ENCODE results near the gene CD44.

The CD44 gene

DNA sequence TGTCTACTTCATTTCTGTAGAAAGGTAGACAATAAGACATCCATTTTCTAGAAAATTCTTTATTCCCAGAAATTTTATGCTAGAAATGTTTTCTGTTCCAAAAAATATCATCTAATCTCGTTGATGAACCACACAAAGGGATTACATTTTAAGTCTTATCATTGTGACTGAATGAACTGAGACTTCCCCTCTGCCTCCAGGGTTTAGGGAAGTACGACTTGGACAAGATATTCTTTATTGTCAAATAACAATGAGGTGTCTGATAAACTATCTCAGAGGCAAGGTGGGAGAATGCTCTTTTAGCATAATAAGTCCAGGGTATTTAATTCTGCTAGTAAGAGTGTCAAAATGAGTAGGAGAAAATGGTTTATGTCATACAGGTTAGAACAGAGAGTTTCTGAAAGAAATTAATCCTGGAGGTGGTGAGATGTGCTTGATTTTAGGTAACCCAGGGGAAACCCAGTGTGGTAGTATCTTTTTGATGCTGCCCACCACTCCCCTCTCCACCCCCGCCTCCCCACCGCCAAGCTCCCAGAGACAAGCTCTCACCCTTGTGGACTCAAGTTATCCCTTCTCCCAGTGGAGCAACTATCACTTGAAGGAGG is 100.6 kb downstream of the CD44 start:
- no peak for DNase-seq

DNA sequence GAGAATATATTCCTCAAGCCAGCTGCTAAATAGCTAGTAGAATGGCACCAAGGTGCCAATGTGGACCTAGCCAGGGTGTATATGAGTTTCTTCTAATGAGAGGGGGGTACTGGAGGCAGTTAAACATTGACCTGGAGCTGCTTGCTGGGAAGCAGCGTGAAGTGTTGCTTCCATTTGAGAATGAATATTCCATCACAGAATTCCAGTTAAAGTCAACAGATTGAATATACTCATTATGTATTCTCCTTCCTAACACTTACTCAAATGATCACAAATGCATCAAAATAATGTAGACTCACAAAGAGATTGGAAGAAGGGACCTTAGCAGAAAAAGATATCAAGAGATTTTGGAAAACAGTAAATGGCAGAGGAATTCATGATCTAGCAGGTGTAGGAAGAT is 102.1 kb downstream of the CD44 start:
- no peak for DNase-seq

DNA sequence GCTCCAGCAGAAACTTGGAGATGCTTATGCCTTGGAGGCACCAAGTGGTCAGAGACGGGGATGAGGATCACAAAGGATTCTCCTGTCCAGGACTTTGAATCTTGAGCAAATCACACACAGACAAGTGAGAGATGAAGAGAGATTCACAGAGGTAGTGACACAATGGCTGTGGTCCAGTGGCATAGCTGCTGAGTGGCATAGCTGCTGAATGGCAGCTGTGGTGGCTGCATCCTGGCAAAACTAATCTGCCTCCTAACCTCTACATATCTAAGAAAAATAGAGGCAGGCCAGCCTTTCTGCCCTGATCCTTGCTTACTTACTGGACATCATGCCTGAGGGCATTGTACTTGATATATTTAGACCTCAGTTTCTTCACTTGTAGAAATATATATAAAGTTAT is 102.6 kb downstream of the CD44 start:
- DNase-seq = no peak

DNA sequence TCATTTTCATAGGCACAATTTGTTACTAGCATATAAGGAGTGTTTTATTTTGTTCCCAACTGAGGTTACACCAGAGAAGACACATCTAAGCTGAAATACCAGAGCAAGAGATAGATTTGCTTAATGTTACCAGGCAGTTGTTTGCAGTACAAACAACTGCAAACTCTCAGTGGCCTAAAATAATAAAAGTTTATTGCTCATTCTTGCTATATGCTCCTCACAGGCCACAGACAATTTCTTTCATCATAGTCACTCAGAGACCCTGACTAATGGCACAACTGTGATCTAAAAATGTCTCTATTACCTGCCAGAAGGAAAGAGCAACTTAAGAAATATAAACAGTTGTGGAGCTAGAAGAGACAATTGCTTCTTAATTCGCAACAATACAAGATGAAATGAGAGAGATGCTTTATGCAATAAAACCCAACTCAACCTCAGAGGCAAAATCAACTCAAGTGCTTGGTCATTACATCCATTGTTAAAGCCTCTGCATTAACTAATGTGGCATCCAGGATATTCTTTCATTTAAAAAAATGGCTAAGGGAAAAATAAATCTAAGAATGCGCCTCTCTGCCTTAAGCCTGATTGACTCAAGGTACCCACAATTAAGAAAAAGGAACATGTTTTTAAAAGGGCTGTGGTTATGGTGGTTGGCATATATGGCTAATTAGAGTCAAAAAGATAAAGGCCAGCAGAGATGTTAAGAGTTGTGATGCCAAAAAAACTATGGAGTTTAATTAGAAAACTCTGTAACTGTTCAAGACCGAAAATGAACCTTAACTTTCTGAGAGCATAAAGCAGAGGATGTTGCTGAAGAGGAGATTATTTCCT is 103.7 kb downstream of the CD44 start:
- DNase-seq = peak in 1 of 3 experiments; percentile 16

DNA sequence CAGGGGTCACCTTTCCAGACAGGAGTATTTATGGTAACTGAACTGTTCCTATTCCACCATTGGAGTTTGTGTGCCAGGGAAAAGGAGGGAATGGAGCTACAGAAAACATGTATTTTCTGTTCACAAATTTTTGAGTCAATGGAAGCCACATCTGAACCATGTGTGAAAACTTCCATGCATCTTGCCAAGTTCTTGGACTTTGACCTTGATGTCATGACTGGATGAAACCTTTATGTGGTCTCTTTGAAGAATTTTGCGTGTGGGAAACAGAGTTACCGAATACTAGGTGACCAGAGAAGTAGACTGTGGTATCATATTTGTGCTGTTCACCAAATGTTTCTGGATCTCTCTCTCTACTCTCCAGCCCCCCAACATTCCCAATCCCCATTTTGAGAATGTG is 104.8 kb downstream of the CD44 start:
- no peak for DNase-seq

DNA sequence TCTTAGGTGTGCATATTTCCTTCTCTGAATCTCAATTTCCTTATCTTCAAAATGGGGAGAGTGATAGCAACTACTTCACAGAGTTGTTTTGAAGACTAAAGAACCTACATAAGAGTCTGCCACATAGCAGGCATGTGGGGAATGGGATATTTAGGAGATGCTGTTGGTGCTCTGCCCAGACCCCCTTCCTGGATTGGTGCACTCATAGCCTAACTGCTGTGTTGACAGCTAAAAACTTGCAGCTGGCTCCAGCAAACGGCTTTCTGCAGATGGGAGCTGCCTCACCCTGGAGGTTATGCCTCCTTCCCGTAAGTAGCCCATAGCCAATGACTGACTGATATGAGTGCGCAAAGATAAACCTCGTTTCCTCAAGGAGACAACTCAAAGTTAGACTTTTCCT is 106.1 kb downstream of the CD44 start:
- DNase-seq = no peak

DNA sequence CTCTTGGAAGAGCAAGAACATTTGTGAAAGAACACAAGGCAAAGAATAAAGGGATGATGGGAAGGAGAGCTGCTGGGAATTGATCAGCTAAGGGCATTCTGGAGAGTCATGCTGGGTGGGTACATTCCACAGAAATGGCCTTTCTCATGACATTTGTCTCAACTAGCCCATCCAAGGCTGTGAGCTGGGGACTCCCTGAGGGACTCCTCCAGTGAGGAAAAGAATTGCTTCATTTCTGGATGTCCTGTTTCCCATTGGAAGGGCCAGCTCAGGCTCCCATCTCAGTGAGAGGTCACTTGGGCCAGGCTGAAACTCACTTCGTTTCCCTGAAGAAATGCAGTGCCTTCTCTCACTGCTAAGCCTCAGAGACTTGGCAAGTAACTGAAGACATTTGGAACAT is 106.8 kb downstream of the CD44 start:
- no peak for DNase-seq

DNA sequence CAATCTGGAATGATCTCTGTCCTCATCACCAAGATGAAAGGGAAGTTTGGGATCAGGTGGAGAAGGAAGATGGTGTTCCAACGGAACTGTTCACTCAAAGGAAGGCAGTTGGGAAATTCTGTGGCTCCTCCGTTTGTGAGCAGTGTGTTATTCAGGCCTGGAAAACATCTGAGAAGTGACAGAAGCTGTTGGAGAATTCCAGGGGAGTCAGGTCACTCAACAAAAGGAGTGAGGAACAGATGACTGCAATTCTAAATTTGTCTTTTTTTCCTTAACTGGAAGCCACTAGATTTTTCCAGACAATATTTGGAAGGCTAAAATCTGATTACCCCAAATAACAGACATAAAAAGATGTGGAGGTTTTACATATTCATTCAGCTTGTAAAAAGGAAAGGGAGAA is 107.8 kb downstream of the CD44 start:
- DNase-seq = no peak

DNA sequence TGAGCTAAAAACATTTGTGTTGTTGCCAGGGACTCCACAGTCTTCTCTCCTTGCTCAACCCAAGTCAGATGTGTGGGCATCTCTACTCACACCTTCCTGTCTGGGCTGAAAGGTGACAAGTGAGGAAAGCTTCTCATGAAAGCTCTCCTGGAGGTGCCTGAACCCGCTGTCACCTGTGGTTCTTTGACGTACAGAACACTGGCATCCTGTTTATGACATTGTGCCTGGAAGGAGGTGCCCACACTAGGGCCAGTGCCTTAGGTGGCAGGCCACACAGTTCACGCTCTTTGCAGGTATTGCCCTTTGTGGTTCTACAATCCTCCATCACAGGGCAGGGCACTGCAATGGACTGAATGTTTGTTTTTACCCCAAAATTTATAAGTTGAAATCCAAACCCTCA is 108.5 kb downstream of the CD44 start:
- no peak for DNase-seq

DNA sequence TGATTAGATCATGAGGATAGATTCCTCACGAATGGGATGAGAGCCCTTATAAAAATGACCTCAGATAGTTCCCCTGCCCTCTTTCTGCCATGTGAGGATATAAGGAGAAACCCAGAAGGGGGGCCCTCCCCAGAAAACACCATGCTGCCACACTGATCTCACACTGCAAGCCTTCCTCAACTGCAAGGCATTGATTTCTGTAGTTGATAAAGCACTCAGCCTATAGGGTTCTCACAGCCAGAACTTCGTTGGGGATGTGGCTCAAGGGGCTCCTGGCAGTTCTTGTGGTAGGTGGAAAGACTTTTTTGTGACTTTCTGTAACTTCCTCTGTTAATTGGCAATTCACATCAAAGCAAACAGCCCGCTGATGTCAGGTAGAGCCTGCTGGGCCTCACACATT is 108.9 kb downstream of the CD44 start:
- no peak for DNase-seq

DNA sequence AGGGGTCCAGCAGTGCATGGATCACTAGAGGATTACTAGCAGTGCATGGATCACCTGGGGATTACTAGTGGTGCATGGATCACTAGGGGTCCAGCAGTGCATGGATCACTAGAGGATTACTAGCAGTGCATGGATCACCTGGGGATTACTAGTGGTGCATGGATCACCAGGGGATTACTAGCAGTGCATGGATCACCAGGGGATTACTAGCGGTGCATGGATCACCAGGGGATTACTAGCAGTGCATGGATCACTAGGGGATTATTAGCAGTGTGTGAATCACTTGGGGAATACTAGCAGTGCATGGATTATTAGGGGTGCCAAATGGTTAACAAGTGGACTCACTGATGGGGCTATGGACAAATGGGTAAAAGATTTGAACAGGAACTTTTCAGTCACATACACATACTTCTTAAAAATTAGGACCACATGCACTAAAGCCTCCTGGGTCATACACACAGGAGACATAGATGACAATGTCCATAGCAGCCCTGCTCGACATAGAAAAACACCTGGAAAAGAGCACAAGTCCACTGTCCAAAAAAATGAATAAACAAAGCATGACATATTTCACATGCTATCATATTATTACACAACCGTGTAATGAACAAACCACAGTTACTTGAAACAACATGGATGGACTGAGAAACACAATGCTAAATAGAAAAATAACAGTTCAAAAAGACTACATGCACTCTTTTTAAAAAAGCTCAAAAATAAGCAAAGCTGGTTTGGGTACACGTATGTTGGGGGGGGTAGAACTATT is 109.8 kb downstream of the CD44 start:
- DNase-seq = no peak

DNA sequence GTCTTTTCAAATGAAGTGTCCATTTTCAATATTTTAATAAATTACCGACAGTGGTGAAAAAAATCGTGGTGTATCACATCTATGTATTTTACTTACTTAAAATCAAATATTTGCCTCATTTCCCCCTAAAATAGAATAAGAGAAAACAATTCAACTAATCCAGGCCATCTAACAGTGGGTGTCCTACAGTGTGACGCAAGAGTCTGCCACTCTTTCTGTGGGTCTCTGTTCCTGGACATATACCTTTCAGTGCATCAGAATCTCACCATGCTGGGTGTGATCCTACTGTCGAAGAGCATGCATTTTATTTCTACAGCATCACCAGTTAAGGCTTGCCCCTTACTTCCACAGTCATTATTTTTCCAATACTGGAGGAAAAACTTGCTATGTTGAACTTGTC is 111.2 kb downstream of the CD44 start:
- DNase-seq = no peak

DNA sequence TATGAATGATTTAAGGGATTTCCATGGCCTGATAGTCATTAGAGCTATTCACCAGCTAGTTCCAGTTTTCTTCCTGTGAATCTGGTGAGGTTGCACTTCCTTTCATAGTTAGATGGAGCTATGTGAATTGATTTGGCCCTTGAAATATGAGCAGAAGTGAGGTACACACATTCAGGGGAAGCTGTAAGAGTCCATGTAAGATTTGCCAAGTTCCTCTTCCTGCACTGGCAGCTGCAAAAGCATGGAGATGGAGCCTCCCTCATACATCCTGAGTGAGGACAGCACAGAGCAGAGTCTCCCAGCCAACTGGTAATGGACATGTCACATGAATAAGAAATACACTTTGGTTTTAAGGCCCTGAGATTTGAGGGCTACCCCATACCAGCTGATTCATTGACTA is 111.7 kb downstream of the CD44 start:
- DNase-seq = no peak

DNA sequence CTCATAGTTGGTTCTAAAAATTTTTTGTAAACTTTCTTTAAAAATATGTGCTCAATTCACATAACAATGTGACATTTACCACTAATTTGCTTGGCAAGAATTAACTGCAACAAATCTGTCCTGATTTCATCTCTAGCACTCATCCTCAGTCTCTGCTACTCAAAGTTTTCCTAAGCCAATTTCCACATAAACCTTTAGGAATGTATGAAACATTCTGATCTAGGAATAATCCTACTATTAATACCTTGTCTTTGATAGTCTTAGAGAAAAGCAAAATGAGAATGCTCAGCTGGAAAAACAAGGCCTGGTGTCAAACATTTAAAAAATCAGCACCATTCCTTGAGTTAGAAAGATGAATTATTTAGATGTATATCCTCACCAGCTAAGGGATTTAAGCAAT is 114.3 kb downstream of the CD44 start:
- DNase-seq = no peak

DNA sequence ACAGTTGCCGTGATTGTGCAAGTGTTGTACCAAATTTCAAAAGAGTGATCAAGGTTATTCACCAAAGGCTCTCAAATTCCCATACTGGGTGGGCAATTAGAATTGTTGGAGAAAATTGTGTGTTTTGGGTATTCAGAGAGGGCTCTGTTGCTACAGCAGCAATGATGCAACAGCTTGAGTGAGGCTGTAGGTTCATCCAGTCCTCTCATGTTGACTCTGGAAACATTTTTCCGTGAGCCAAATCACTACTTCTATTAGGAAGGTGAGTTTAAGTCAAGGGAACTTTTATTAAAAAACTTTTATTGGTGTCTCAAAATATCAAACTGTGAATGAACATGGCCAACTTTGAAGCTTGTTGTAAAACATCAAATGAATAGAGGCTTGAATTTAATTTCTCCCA is 116.5 kb downstream of the CD44 start:
- DNase-seq = no peak

DNA sequence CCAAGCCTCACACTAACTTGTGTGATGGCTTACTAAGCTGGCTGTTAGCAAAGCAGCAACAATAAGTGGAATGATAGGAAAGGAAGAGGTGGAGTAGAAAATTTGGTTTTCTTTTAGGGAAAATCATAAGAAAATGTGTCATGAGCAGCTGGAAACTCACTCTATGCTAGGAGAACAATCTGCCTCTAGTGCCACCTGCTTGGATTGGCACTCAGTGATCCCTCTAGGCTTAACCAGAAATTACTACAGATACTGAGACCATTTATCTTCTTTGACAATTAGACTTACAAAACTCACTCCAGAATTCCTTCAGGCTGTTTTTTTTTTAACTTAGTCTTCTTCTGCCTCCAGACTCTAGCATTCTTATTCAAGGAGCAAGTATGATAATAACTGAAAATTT is 117.3 kb downstream of the CD44 start:
- no peak for DNase-seq

DNA sequence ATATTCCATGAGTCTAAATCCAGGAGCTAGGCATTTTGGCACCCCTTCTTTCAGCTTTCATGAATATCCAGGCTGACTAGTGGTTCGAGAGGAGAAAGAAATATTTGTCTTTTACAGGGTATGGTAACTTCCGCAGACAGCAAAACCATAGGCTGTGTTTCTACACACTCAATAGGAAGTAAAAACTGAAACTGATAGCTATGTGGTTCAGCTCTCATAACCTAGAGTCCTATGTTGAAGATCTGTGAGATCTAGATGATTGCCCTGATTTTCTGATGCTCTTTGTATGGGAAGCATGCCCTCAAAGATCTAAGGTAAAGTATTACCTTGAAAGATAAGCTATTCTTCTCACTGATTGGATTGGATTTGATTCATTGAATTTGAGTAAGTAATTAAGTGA is 118.3 kb downstream of the CD44 start:
- no peak for DNase-seq

DNA sequence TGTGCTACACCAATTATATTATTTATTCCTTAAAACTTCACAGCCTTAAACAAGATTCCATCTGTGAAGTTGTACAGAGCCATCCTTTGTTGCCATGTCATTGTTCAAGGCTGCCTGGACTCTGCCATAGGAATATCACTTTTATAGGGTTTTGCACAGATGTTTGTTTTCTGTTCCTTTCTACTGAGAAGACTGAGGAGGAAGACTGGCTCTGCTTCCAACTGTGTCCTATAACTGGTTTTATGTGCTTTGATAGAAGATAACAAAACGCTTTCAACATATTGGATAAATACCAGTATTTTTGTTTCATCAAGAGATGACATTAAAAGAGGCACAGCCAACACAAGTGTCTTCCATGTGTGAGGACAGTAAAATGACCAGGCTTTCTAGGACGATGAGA is 120.6 kb downstream of the CD44 start:
- no peak for DNase-seq

DNA sequence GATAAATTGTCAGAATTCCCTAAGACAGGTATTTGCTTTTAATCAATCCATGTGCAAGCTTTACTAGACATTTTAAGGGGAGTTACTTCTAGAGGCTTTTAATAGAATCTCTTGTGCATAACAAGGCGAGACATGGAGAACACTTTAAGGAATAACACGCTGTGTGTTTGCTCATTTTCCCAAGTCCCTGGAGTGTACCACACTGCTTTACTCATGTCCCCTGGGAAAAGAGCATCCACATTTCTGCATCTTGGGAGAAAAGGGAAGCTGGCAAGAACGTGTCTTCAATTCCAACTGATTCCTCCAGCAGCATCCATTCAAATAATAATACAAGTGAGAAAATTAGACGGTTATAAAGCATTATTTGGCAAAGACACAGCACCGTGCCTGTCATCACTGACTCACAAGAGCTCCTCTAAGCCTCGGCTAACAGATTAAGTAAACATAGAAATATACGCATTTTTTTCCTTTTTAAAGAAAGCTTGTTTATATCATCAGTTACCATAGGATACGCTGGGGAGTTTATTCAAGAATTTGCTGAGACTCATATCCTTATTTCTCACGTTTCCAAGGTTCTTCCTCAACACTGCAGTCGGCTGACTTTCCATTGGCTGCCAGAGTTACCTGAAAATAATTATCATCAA is 121.5 kb downstream of the CD44 start:
- peak in 1 of 3 experiments; percentile 4 for DNase-seq

DNA sequence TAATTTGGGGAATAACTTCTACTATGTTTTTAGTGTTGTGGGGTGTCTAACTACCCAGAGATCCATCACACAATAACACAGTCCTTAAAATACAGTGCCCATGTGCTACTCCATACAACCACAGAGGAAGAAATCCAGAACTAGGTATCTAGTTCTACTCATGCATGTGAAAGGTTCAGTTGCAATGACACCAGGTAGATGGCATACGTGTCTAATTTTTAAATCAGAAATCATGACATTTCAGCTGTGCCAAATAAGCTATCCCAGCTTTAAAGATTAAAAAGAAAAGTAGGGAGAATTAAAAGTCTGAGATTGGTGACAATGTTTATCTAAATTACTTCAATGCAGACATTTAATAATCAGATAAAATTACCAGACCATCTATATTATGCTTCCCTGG is 122.2 kb downstream of the CD44 start:
- no peak for DNase-seq

DNA sequence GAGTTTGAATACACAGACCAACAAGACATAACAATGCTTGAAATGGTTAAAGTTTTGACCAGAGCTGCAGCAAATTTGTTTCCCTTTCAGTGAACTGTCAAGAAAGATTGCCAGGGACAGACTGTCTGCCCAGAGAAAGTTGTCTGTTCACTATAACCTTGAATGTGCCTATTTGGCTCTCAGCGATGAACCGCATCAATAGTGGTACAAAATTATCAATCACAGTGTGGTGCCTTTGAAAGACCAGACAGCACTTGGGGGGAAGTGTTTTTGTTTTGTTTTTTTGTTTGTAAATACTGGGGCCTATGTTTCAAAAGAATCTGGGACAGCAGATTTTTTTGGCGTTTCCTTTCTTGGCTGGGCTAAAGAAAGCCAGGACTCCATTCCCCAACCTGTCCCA is 123.1 kb downstream of the CD44 start:
- no peak for DNase-seq

DNA sequence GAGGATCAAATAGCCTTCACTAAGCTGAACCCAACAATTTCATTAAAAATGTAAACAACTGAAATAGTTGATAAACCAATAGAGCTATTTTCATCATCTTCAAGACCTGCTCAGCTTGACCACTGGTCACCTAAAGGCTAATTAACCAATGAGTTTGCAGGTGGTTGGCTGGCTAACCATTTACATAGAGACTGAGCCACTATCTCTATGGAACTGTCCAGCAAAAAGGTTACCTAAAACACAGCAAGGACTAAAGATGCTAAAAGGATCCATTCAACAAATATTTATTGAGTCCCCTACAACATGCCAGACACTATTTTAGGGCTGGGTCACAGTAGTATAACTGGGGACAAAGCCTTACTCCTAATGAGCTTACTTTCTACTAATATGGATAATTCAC is 123.8 kb downstream of the CD44 start:
- DNase-seq = no peak

DNA sequence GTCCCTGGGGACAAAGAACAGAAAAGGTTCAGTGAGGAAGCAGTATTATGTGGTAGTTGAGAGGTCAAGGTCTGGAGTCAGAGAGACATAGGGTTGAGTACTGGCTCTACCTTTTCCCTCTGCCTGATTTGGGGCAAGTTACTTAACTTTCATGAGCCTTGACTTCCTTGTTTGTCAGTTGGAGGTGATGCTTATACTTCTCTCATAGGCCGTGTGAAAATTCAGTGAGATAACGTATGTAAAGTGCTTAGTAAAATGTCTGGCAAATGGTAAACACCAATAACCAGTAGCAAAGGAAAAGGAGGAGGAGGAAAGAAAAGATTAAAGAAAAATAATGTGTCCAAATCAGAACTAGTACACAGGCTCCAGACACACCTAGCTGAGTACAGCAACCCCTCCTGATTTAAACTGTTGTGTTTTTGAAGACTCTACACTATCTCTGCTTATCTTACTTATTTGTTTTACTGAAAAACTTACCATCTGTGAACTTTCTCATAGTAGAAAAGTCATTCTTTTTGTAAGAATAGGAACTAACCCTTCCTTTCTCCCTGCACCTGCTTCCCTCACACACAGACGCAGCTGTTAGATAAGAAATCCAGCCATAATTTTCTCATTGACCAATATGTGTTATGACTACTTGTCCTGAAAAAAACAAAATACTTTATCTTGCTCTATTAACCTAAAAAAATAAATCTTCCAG is 126.9 kb downstream of the CD44 start:
- no peak for DNase-seq

Measured in NCI-H1417 (cell line).